ENCODE measurements around the gene STX8. TPM values are rescaled to one million over a fixed set of nuclear protein-coding genes. Genes with fewer than 3 reads are reported as not detected.

Gene STX8
- polyA plus RNA-seq, 1 experiment = 44.7 TPM

GRCh38 chr17:9538626-9539025 lies 37.0 kb downstream of the STX8 start:
- Histone ChIP-seq H3K27me3 (ENCODE audit: control insufficient read depth, insufficient read depth, low read length) (no peaks in the 10 kb centered on the region), H3K36me3 (ENCODE audit: control insufficient read depth, insufficient read depth, low read length) (no peaks in the 10 kb centered on the region), H3K4me3 (ENCODE audit: low read depth, low read length) (no peak overlapping the region)
- no peak for DNase-seq (ENCODE audit: low read depth)
- TF ChIP-seq CTCF (IDR thresholded peaks at IDR 0.05; ENCODE audit: insufficient read depth, low read depth, low read length) = no peak
- ChIA-PET CTCF (no interaction called here), POLR2A (no interaction called here)

GRCh38 chr17:9537177-9537776 lies 38.3 kb downstream of the STX8 start:
- no peak for TF ChIP-seq CTCF (IDR thresholded peaks at IDR 0.05; ENCODE audit: insufficient read depth, low read depth, low read length)
- H3K27me3 ChIP-seq (ENCODE audit: control insufficient read depth, insufficient read depth, low read length) = no peaks in the 10 kb centered on the region
- no peak for DNase-seq (ENCODE audit: low read depth)
- H3K4me3 ChIP-seq (ENCODE audit: low read depth, low read length) = no peak overlapping the region
- CTCF ChIA-PET = interaction anchor here (0.9 to 1.6 kb wide), 2 partner anchors 15 to 539 kb away, joined by 5 to 6 read pairs; no protein-coding TSS in a partner anchor
- POLR2A ChIA-PET = no interaction called here
- H3K36me3 ChIP-seq (ENCODE audit: control insufficient read depth, insufficient read depth, low read length) = no peaks in the 10 kb centered on the region

GRCh38 chr17:9536061-9536460 lies 39.6 kb downstream of the STX8 start:
- ChIA-PET CTCF (interaction anchor here (0.9 to 1.6 kb wide), 2 partner anchors 14 to 538 kb away, joined by 5 to 6 read pairs; no protein-coding TSS in a partner anchor), POLR2A (no interaction called here)
- Histone ChIP-seq H3K4me3 (ENCODE audit: low read depth, low read length) (no peak overlapping the region), H3K27me3 (ENCODE audit: control insufficient read depth, insufficient read depth, low read length) (no peaks in the 10 kb centered on the region), H3K36me3 (ENCODE audit: control insufficient read depth, insufficient read depth, low read length) (no peaks in the 10 kb centered on the region)
- no peak for DNase-seq (ENCODE audit: low read depth)
- TF ChIP-seq CTCF (IDR thresholded peaks at IDR 0.05; ENCODE audit: insufficient read depth, low read depth, low read length) = no peak

- no peak for TF ChIP-seq CTCF (IDR thresholded peaks at IDR 0.05; ENCODE audit: insufficient read depth, low read depth, low read length)
- no peaks in the 10 kb centered on the region for H3K27me3 ChIP-seq (ENCODE audit: control insufficient read depth, insufficient read depth, low read length)
- no peak overlapping the region for H3K4me3 ChIP-seq (ENCODE audit: low read depth, low read length)
- POLR2A ChIA-PET = no interaction called here
- no peak for DNase-seq (ENCODE audit: low read depth)
- H3K36me3 ChIP-seq (ENCODE audit: control insufficient read depth, insufficient read depth, low read length) = no peaks in the 10 kb centered on the region
- CTCF ChIA-PET = interaction anchor here (0.9 kb wide), 1 partner anchor 542 kb away, joined by 3 read pairs; no protein-coding TSS in a partner anchor
Observed at GRCh38 chr17:9533441-9533840, 42.2 kb downstream of the STX8 start.

- no peak for DNase-seq (ENCODE audit: low read depth)
- Histone ChIP-seq H3K27me3 (ENCODE audit: control insufficient read depth, insufficient read depth, low read length) (no peaks in the 10 kb centered on the region), H3K4me3 (ENCODE audit: low read depth, low read length) (no peak overlapping the region), H3K36me3 (ENCODE audit: control insufficient read depth, insufficient read depth, low read length) (no peaks in the 10 kb centered on the region)
- ChIA-PET CTCF (interaction anchor here (0.9 kb wide), 1 partner anchor 542 kb away, joined by 3 read pairs; no protein-coding TSS in a partner anchor), POLR2A (no interaction called here)
- no peak for TF ChIP-seq CTCF (IDR thresholded peaks at IDR 0.05; ENCODE audit: insufficient read depth, low read depth, low read length)
Observed at GRCh38 chr17:9532715-9533114, 42.9 kb downstream of the STX8 start.
